ENCODE data around the gene OR4D2.

Gene OR4D2

GRCh38 chr17:58176200-58176599 lies 9.4 kb downstream of the OR4D2 start:
- DNase-seq, result no peak

GRCh38 chr17:58181796-58182195 lies 15.0 kb downstream of the OR4D2 start:
- DNase-seq, result no peak

GRCh38 chr17:58183514-58183913 lies 16.7 kb downstream of the OR4D2 start:
- no peak for DNase-seq

- DNase-seq, result no peak
These were observed 17.7 kb downstream of the OR4D2 start for GRCh38 chr17:58184308-58184985.

- no peak for DNase-seq
These were observed 18.4 kb downstream of the OR4D2 start for GRCh38 chr17:58184986-58185761.

GRCh38 chr17:58186591-58186990 lies 19.8 kb downstream of the OR4D2 start:
- DNase-seq, result no peak

- no peak for DNase-seq
These were observed 20.3 kb downstream of the OR4D2 start for GRCh38 chr17:58187063-58187462.

- no peak for DNase-seq
These were observed 20.9 kb downstream of the OR4D2 start for GRCh38 chr17:58187675-58188074.

GRCh38 chr17:58189436-58190146 lies 22.8 kb downstream of the OR4D2 start:
- DNase-seq, result no peak

GRCh38 chr17:58191241-58191896 lies 24.6 kb downstream of the OR4D2 start:
- no peak for DNase-seq

GRCh38 chr17:58192612-58193011 lies 25.8 kb downstream of the OR4D2 start, which contains the start of gene EPX:
EPX (plus strand) TSS chr17:58192726; CDS start chr17:58192847, 121 bp downstream.
- no peak for DNase-seq

GRCh38 chr17:58193641-58194255 lies 27.0 kb downstream of the OR4D2 start:
- no peak for DNase-seq

GRCh38 chr17:58195518-58196123 lies 28.8 kb downstream of the OR4D2 start:
- DNase-seq, result no peak

- DNase-seq, result no peak
These were observed 29.8 kb downstream of the OR4D2 start for GRCh38 chr17:58196610-58197009.

- peak; percentile 85 for DNase-seq
These were observed 33.3 kb downstream of the OR4D2 start for GRCh38 chr17:58200024-58200633.

- no peak for DNase-seq
These were observed 36.1 kb downstream of the OR4D2 start for GRCh38 chr17:58202859-58203258.

GRCh38 chr17:58204796-58205195 lies 38.0 kb downstream of the OR4D2 start:
- DNase-seq, result no peak

GRCh38 chr17:58205936-58206335 lies 39.2 kb downstream of the OR4D2 start:
- DNase-seq, result no peak

- no peak for DNase-seq
These were observed 40.7 kb downstream of the OR4D2 start for GRCh38 chr17:58207451-58207850.

GRCh38 chr17:58208344-58208743 lies 41.6 kb downstream of the OR4D2 start:
- no peak for DNase-seq

- no peak for DNase-seq
These were observed 44.1 kb downstream of the OR4D2 start for GRCh38 chr17:58210922-58211321.

- DNase-seq, result no peak
These were observed 48.9 kb downstream of the OR4D2 start for GRCh38 chr17:58215685-58216084.
